ENCODE data around the gene KDF1.
A peak's percentile ranks its signal among the peaks of the same experiment; 100 is the strongest.
"Not testable (repeated sequence)": the region's sequence is repeated elsewhere in the genome, so short reads cannot be mapped to it uniquely, and the experiment has no call there.

KDF1 gene

DNA sequence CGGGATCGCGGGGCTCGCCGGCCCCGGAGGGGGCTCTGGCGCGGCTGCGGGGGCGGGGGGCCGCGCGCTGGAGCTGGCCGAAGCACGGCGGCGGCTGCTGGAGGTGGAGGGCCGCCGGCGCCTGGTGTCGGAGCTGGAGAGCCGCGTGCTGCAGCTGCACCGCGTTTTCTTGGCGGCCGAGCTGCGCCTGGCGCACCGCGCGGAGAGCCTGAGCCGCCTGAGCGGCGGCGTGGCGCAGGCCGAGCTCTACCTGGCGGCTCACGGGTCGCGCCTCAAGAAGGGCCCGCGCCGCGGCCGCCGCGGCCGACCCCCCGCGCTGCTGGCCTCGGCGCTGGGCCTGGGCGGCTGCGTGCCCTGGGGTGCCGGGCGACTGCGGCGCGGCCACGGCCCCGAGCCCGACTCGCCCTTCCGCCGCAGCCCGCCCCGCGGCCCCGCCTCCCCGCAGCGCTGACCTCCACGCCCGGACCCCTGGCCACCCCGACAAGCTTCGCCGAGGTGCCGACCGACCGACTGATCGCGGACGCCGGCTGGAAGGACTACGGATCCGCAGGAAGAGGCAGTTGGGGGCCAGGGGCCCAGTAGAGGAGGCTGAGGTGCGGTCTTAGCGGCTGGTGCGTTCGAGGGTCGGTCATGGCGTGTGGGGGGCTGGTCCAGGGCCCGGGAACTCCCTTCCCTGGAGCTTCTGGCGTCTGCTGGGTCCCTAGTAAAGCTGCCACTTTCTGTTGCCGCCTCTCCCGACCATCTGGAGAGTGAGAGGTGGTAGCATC lies 33.9 kb upstream of the KDF1 start:
- DNase-seq (ENCODE audit: low spot score): no peak

DNA sequence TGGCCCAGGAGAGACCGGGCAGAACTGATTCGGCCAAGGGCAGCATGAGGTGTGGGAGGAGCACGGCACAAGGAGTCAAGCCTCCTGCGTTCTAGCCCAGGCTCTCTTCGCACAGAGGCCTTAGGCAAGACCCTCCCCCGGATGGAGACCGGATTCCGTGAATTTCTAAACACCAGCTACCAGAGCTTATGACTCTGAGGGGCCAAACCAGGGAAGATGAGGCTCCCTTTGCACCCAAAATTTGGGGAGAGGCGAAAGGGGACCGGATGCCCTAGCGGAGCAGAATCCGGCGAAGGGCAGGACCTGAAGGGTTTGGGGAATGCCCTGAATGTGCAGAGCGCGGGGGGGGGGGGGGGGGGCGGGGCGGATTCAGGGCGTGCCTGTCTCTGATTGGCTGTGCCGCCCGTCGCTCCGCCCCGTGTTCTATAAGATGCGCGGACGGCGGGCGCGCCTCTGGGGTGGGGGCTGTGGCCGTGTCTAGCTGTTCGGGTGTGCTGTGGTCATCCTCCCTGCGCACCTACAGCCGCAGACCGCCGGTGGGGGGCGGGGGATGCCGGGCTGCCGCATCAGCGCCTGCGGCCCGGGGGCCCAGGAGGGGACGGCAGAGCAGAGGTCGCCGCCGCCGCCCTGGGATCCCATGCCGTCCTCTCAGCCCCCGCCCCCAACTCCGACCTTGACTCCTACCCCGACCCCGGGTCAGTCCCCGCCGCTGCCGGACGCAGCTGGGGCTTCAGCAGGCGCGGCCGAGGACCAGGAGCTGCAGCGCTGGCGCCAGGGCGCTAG lies 33.2 kb upstream of the KDF1 start, which contains the start of gene TRNP1:
TRNP1 (plus strand) TSS at position 456 of the 783 bp plus-strand sequence; CDS start at position 551, 95 bp downstream.
- DNase-seq (ENCODE audit: low spot score): peak; percentile 95

DNA sequence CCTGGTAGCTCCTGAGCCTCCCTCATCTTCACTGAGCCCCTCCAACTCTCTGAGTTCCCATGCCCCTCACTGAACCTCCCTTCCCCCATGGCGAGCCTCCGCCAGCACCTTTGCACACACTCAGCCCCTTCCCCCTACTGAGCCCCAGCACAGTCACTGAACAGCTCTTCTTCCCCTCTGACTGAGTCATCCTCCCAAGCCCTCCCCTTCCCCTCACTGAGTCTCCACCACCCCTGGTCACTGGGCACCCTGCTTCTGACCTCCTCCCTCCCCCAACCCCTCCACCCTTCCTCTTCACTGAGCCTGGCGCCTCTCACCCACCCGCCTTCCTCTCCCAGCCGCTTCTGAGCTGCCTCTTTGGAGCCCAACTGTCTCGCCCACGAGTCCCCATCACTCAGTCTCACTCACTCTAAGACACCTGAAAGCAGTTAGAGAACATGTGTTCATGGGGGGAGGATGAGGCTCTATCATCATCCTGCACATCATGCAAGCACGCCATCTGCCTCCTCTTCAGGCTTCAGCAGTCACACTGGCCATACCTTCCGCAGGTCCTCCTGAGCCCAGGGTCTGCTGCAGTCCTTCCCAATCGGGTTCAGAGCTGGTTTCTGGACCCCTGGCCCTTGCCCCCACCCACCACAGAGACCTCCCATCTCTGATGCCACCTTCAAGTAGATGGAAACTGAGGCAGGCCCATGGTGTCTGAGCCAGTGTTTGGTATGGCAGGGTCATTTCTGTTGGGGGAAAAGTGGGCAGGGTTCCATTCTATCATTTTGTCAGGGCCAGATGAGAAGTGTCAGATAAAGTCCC lies 31.2 kb upstream of the KDF1 start:
- DNase-seq (ENCODE audit: low spot score): no peak

- DNase-seq (ENCODE audit: low spot score): not testable (repeated sequence)
Measured at GRCh38 chr1:26989403-26990109, 29.3 kb upstream of the KDF1 start.

DNA sequence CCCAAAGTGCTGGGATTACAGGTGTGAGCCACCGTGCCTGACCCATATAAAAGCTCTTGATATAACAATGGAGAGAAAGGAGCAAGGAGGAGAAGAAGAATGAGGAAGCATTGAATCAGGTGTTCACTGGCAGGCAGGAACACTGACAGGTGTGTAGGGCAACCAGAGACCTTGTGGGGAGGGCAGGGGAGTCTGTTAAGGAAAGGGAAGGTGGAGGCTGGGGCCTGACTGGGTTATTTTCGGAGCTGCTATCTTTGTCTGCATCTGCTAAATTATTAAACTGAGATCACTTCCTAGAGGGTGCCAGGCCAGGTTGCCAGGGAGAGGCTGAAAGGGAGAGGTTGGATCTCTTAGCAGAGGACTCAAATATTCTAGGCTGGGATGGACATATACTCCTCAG lies 26.4 kb upstream of the KDF1 start:
- no peak for DNase-seq (ENCODE audit: low spot score)

DNA sequence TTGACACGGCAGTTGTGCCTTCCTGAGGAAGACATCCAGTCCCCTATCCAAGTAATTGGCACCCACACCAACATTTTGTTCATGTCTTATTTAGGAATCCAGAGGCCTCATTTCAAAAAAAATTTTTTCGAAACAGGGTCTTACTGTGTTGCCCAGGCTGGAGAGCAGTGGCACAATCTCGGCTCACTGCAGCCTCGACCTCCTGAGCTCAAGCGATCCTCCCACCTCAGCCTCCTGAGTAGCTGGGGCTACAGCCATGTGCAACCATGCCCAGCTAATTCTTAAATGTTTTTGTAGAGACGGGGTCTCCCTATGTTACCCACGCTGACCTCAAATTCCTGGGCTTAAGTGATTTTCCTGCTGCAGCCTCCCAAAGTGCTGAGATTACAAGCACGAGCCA lies 24.0 kb upstream of the KDF1 start:
- DNase-seq (ENCODE audit: low spot score): no peak

GRCh38 chr1:26983863-26984262 lies 23.6 kb upstream of the KDF1 start:
- no peak for DNase-seq (ENCODE audit: low spot score)

DNA sequence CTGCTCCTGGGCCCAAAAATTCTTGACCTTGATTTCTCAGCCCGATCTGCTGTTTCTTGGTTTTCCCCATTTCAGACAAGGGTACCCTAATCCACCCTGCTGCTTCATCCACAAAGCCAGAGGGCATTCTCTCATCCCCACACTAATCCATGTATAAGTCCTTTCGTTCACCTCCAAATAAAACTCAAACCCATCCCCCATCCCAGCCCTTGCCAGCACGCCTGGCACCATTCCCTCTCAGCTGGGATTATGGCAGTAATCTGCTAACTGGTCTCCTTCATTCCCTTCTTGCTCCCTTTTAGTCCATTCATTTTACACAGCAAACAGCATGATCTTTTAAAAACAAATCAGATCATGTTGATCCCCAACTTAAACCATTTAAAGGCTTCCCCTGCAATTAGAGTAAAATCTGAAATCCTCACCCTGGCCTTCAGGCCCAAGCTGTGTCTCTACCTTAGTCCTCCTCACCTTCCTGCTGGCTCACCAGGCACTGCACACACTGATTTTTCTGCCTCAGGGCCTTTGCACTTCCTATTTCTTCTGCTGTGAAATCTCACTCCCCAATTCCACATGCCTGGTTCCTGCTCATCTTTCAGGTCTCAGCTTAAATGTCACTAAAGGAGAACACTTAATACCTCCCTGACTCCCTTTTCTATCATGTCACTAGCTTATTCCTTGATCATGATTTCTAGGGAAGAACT lies 21.0 kb upstream of the KDF1 start:
- no peak for DNase-seq (ENCODE audit: low spot score)

DNA sequence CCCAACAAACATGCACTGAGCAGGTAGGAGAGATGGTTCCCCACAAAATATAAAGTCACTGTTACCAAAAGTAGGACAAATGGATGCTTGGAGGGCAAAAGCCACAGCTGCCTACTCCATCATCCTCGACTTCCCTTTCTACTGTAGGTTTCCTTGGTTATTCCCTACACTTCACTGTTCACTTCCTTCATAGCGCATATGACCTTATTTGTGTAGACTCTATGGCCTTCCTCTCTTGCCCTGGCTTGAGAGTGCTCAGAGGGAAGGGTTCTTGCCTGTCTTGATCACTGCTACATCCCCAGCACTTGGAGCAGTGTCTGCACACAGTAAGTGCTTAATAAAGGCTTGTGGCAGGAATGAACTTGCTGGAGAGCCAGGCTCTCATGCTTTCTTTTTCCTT lies 18.6 kb upstream of the KDF1 start:
- no peak for DNase-seq (ENCODE audit: low spot score)

DNA sequence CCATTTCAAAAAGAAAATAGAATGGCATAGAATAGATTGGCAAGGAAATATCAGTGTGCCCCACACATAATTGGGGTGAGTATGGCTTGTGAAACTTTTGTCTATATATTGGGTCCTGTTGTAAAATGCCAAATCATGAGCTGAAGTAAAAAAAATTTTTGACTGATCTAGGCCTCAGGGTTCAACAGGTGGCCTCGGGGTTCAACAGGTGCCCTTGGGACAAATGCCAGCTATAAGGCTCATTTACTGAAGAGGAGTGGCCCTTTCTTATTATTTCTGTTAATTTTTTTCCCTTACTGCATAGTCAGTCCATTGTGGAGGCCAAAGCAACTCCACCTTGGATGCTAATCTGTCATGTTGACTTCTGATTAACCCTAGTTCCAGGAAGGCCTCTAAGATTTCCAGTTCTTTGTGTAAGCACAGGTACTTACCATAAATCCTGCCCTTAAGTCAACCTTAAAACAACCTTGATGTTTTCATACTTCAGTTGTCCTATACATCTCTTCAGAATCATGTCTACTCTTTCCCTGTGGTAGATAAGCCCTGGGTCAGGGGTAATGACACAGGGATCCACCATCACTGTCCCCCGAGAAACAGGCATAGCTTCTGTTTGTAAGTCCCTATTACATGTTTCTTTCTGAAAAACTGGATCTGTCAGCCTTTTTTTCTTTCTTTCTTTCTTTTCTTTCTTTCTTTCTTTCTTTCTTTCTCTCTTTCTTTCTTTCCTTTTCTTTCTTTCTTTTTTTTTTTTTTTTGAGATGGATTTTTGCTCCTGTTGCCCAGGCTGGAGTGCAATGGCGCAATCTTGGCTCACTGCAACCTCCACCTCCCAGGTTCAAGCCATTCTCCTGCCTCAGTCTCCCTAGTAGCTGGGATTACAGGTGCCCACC lies 16.6 kb upstream of the KDF1 start:
- DNase-seq (ENCODE audit: low spot score): no peak

GRCh38 chr1:26972821-26973220 lies 12.6 kb upstream of the KDF1 start:
- DNase-seq (ENCODE audit: low spot score): no peak

DNA sequence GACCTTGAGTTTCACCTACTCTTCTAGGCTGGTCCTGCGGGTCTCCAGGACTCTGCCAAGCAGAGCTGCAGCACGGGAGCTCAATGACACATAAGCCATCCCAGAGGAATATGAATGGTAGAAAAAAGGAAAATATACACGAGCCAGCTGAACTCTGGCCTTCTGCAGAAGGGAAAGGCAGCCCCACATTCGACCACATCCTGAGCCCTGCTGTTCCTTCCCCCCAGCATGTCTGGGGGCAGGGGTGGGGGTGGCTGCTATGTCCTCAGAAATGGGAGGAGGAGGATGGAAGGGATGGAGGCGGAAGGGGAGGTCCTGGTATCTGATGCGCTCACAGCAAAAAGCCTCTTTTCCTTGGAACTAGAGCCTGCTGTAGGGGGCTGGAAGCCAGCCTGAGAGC lies 12.1 kb upstream of the KDF1 start:
- DNase-seq (ENCODE audit: low spot score): no peak

GRCh38 chr1:26971590-26971989 lies 11.3 kb upstream of the KDF1 start:
- DNase-seq (ENCODE audit: low spot score): no peak

GRCh38 chr1:26970810-26971209 lies 10.5 kb upstream of the KDF1 start:
- DNase-seq (ENCODE audit: low spot score): no peak

DNA sequence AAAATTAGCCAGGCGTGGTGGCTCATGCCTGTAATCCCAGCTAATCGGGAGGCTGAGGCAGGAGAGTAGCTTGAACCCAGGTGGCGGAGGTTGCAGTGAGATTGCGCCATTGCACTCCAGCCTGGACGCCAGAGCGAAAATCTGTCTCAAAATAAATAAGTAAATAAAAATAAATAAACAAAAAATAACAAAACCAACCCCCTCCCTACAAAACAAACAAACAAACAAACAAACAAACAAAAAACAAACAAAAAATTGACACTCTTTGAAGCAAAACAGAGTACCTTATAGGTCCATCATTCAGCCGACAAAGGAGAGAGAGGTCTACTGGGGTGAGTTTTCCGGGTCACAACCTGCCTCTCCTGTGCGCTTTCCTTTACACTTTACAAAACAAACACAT lies 5.4 kb upstream of the KDF1 start:
- no peak for DNase-seq (ENCODE audit: low spot score)

DNA sequence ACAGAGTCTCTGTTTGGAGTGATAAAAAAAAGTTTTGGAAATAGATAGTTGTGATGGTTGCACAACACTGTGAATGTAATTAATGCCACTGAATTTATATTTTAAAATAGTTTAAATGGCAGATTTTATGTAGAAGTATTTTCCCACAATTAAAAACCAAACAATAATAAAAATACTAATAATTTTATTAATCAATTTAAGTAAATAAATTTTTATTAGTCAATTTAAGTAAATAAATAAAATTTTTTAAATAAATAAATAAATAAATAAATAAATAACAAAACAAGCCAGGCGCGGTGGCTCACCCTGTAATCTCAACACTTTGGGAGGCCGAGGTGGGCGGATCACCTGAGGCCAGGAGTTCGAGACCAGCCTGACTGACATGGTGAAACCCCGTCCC lies 4.9 kb upstream of the KDF1 start:
- DNase-seq (ENCODE audit: low spot score): no peak

DNA sequence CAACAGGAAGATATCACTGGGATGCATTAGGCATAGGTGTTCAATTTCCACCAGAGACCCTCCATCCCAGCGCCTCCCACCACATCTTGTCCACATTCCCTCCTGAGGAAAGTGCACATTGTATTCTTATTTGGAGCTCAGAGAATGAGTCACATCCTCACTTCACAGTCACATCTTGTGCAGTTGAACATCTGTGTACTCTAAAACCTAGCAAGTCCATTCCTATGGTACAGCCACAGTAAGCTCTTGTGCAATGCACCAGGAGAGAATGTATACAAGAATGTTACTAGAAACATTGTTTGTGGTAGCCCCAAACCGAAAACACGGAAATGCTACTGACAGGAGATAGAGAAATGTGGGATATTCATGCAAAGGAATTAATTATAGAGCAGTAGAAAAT lies 1.6 kb upstream of the KDF1 start:
- peak; percentile 83 for DNase-seq (ENCODE audit: low spot score)

DNA sequence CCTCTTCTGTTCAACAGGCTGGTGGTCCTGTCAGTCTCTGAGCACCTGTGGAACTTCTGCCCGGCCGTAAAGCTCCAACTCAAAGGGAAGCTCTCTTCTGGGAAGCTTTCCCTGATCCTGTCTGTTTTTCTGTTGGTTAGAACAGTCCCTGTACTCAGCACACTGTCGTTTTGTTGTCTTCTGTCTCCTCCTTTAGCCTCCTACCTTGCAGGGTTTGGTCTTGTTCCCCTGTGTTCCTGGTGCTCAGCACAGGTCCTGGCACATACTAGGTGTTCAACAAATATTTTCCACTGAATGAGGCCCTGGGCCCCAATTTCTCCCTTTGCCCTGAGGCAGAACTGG lies 328 bp upstream of the KDF1 start:
- DNase-seq (ENCODE audit: low spot score): no peak

- no peak for DNase-seq (ENCODE audit: low spot score)
Measured at GRCh38 chr1:26959270-26959669, 998 bp downstream of the KDF1 start.

DNA sequence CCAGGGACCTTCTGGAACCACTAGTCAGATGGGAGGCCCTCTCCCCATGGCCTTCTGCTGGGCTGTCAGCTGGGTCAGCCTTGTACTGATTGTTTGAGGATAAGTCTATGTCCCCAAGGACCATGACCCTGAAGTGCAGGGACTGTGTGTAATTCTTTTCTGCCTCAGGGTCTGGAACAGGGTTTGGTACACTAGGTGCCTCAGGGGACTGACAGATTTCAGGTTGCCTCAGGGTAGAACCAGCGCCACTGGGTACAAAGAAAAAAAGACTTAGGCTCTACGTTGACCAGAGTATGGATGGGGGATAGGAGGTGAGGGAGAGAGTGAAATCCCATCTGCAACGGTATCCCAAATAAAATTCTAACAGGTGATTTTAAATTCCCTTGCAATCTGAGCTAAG lies 3.0 kb downstream of the KDF1 start:
- DNase-seq (ENCODE audit: low spot score): no peak

DNA sequence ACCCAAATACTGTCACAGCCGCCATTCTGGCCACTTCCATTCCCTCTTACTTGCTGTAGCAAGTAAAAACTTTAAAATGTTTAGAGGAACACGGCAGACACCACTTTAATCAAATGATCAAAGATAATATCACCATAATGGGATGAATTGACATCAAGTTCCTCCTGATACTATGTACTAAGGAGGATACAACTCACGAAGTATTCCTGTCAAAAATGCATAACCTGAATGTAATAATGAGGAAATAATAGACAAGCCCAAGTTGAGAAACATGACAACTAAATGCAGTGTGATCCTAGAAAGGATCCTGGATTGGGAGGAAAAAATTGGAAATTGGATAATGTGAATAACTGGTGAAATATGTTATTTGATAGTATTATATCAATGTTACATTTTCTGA lies 3.9 kb downstream of the KDF1 start:
- no peak for DNase-seq (ENCODE audit: low spot score)

Measured in hepatic stellate cell (primary cell).